Panc1 (cell line): ENCODE results near the gene EXOC5.

Experiments
- REST ChIP-seq, 2 experiments: IDR thresholded peaks; 2 replicates each; pipeline ENCODE4 v1.6.1; 2011 to 2012; ENCODE audit warnings: low read depth in 2 of 2, control low read depth in 1 of 2, low read length in 1 of 2, mild to moderate bottlenecking in 1 of 2, moderate library complexity in 1 of 2; ENCODE audit not compliant: insufficient read depth in 1 of 2
- TF ChIP-seq, protein P1 (sequence below): fragments of 450-650 bp; IDR thresholded peaks from 2 replicates; pipeline ENCODE4 v1.5.1; 2017; ENCODE audit warnings: mild to moderate bottlenecking

DNA sequence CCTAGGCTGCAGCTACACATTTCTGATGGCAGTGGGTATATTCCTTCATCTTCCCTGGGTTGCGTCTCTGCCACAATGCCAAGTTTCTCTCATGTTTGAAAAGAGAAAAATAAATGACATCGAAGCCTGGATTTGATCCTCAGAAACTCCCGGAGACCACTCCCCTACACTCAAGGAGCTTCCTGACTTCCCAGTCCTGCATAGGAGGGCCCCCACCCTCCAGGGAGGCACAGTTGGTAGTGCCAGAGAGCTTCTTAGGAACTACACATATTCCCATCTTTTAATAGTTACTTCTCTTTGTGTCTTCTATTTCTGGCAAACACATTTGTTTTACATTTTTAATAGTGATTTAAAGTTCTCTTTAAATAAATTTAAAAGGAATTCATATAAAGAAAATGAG, 30.8 kb upstream of the EXOC5 start:
- TF ChIP-seq, protein P1, sequence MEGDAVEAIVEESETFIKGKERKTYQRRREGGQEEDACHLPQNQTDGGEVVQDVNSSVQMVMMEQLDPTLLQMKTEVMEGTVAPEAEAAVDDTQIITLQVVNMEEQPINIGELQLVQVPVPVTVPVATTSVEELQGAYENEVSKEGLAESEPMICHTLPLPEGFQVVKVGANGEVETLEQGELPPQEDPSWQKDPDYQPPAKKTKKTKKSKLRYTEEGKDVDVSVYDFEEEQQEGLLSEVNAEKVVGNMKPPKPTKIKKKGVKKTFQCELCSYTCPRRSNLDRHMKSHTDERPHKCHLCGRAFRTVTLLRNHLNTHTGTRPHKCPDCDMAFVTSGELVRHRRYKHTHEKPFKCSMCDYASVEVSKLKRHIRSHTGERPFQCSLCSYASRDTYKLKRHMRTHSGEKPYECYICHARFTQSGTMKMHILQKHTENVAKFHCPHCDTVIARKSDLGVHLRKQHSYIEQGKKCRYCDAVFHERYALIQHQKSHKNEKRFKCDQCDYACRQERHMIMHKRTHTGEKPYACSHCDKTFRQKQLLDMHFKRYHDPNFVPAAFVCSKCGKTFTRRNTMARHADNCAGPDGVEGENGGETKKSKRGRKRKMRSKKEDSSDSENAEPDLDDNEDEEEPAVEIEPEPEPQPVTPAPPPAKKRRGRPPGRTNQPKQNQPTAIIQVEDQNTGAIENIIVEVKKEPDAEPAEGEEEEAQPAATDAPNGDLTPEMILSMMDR = no peak
- no peak for TF ChIP-seq REST (IDR thresholded peaks at IDR 0.05; ENCODE audit: insufficient read depth in 1 of 2, low read depth in 2 of 2, low read length in 1 of 2)
